NCI-H526 treated with DMSO at 0.1 percent for 48 hours (cell line): ENCODE results near the gene ANKRD2.
"Not testable (repeated sequence)": the region's sequence is repeated elsewhere in the genome, so short reads cannot be mapped to it uniquely, and the experiment has no call there.

Experiments
- DNase-seq: peaks from one replicate; lab custom pipeline; 2025; lab: John Stamatoyannopoulos, UW

The ANKRD2 gene

DNA sequence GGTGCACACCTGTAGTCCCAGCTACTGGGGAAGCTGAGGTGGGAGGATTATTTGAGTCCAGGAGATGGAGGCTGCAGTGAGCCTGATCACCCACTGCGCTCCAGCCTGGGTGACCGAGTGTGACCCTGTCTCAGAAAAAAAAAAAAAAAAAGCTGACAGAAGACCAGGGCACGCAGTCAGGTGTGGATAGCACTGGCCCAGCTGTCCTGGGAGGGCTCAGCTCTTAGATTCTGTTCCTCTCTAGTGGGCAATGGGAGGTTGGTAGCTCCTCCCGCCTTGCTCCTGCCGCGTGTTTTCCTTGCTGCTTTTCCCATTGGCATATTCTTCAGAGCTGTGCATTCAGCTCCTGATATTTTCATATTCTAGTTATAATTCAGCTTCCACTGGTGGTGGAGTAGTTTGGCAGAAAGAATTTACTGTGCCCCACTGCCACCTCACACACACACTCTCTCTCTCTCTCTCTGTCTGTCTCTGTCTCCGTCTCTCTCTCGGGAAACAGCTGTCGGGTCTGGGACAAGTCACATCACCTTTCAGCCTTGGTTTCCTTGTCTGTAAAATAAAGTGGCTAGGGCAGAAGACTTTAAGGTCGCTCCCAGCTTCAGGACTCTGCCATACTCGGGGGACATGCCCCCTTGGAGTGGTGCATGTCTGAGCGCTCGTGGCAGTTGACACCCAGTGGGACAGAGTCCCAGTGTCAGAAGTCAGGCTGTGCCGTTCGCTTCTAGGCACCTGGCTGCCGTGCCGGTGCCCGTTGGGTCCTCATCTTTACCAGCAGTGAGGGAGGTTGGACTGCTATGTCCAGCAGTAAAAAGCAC is 25.9 kb upstream of the ANKRD2 start:
- no peak for DNase-seq

DNA sequence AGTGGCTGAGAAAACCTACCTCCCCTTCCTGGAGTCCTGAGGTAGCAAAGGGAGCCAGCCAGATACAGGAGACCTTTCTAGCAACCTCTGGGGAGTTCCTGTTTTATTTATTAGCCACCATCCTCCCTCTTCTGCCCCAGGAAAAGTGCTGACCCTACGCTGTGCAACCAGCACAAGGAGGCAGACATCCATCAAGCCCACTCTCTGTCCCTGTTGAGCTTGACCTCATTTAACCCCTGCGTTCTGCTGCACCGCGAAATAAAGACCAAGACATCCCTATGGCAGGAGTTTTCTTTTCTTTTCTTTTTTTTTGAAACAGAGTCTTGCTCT is 25.3 kb upstream of the ANKRD2 start:
- no peak for DNase-seq

DNA sequence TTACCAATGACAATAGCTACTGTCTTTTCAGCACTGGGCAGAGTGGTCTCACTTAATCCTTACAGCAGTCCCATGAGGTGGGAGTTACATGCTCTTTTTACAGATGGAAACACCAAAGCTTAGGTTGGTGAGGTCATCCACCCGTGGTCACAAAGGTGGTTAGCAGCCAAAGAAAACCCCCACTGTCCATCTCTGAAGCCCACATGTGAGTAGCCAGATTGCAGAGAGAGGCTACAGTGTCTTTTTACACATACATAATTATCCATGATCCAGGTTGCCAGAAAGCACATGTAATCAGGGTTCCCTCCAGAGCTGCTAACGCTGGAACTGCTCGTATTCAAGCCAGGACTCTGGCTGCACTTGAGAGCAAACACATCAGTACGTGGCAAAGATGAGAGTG is 24.6 kb upstream of the ANKRD2 start:
- no peak for DNase-seq

DNA sequence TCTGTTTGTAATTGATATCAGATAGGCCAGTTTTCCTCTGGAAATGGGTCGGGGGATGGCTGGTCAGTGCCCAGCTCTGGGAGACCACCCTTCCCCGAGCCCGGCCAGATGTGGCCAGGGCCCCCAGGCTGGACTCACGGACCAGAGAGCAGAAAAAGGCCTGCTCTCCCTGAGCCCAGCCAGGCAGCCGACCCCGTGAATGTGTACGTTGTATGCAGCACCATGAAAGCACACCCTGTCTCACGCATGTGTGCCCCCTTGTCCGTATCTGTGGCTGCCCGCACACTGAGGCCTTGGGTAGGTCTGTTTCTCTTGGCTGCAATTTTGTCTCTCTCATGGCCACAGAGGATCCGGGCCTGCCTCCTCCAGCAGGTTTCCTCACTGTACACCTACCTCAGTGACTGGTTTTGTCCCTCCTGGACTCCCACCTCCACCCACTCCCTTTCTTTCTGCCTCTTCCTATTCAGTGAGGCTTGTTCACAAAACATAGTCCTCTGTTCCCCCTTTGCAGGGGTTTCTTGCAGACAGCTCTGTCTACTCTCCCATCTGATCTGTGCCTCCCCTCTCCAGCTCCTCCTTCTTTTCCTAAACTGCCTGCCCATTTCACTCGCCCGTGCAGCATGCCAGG is 23.6 kb upstream of the ANKRD2 start:
- no peak for DNase-seq

DNA sequence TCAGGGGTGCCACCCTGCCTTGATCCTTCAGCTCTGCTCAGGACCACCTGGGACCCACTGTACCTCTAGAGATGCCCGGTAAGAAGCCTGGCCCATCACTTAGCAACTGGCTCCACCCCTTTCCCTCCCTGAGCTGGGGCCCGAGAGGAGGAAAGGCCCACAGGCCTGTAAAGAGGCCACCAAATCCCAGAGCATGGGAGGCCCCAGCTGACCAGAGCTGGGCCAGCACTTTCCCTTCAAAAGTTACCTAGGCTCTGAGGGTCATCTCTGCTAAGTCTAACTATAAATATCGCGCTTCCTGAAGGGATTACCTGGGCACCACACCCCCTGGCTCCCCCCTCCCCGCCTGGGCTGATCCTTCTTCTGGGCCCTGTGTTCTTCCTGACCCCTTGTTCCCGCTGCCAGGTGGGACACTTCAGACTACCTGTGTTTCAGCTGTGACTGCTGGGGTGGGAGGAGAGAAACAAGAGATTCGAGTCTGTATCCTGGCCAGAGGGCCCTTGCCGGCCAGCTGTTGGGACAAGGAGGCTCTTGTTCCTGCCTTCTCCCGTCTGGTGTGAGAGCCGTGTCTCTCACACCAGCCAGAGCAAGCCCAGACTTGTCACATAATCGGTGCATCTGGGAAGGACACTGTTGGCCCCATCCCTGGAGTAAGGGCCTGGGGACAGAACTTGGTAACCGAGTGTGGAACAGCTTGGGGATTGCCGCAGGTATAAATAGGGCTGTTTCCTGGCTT is 22.8 kb upstream of the ANKRD2 start:
- peak; percentile 48 for DNase-seq

DNA sequence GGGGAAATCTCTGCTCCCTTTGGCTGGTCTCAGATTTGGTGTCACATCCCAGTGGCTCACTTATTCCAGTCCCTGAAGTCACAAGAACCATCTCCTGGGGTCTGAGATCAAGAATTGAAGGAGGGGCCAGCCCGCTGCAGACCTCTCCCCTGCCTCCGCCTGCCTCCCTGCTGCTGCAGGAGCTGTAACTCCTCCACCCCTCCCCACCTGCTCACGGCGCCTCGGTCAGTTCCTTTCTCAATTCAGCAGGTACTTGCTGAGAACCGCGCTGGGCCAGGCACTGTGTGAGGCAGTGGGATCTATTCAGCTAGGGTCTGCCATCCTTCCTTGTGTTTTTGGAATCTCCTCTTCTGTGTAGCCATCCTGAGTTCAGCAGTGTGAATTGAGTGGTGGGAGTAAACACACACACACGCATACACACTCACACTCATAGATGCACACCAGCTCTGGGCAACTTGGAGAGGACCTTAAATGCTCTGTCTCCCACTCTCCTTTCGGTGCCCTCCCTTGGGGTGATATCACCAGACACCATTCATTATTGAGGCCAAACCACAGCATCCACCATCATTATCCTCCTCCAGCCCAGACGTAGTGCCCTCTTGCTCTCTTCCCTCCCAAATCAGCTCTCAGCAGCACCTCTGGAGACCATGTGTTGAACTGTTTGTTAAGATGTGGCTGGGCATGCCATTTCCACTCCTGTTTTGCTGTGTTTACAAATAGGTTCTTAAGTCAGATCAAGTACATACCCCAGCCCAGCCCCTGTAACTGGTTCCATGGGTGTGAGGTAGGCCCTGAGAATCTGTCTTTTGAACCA is 22.0 kb upstream of the ANKRD2 start:
- no peak for DNase-seq

DNA sequence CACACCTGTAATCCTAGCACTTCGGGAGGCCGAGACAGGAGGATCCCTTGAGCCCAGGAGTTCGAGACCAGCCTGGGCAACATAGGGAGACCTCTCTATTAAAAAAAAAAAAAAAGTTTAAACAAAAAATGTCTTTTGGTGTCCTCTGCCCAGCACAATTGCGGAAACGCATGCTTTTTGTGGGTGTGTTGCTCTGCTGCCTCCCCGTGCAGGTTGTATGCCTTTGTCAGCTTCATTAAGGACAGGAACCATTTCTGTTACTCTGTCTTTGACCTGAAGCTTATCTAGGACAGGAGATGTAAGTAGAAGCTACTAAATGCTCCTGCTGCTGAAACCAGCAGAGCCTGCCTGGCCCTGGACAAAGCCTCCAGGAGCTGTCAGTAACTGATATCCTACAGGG is 21.3 kb upstream of the ANKRD2 start:
- no peak for DNase-seq

DNA sequence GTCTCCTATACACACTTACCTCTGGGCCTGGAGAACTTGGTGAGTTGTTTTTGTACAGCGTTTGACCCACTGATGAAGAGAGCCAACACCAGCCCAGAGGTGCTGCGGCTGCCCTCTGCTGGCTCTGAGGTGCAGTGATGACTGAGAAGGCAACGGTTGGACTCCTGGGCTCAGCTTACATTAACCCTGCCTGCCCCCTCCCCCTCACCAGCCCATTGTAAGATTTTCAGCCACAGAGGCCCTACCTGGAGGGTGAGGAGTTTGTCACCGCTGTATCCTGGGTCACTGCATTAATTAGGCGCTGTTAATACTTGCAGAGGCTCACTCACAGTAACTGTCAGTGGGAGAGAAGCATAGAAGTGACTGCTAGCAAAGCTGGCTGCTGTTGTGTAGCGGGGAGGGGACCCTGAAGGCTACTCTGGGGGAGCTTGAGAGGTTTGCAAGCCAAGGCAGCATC is 19.0 kb upstream of the ANKRD2 start:
- peak; percentile 42 for DNase-seq

DNA sequence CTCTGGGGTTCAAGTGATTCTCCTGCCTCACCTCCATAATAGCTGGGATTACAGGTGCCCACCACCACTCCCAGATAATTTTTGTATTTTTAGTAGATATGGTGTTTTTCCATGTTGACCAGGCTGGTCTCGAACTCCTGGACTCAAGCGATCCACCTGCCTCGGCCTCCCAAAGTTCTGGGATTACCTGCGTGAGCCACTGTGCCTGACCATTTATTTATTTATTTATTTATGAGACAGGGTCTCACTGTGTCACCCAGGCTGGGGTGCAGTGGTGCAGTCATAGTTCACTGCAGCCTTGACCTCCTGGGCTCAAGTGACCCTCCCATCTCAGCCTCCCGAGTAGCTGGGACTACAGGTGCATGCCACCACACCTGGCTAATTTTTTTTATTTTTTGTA is 18.2 kb upstream of the ANKRD2 start:
- DNase-seq, result not testable (repeated sequence)

DNA sequence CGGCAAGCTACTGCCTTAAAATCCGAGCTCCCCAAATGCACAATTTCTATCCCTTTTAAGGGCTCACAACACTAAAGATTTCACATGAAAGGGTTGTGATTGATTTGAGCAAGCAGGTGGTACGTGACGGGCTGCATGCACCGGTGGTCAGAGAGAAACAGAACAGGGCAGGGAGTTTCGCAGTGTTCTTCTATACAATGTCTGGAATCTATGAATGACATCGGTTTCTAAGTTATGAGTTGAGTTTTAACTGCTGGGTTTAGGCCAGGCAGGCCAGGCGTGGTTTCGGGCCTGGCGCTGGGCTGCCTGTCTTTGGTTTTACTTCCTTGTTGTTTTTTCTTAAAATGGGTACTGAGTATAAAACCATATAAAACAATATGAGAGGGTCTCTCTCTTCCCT is 17.0 kb upstream of the ANKRD2 start:
- DNase-seq, result not testable (repeated sequence)

DNA sequence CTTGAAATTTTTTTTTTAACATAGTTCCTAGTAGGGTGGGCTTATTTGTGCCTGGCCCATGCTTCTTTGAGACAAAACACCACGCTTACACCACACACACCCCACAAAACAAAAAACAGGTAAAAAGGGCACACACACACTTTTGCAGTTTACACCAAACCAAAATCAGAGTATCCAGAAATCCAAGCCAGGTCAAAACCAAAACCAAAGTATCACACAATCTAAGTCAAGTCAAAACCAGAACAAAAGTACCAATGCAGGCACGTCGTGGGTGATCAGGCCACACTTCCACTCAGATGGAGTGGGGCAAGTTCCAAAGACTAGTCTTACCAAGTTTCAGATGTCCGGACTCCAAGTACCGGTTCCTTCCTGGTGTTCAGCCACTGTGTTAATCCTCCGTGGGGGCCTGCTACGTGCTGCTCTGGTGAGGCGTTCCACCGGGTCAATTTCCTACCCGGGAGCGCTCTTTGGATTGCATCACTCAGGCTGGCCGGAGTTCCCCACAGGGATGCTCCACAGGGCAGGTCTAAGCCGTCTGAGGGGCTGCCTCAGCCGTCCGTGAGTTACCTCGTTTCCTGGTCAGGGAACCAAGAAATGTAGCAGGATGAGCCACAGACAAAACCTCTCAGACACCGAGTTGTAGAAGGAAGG is 11.7 kb upstream of the ANKRD2 start:
- DNase-seq, result not testable (repeated sequence)

DNA sequence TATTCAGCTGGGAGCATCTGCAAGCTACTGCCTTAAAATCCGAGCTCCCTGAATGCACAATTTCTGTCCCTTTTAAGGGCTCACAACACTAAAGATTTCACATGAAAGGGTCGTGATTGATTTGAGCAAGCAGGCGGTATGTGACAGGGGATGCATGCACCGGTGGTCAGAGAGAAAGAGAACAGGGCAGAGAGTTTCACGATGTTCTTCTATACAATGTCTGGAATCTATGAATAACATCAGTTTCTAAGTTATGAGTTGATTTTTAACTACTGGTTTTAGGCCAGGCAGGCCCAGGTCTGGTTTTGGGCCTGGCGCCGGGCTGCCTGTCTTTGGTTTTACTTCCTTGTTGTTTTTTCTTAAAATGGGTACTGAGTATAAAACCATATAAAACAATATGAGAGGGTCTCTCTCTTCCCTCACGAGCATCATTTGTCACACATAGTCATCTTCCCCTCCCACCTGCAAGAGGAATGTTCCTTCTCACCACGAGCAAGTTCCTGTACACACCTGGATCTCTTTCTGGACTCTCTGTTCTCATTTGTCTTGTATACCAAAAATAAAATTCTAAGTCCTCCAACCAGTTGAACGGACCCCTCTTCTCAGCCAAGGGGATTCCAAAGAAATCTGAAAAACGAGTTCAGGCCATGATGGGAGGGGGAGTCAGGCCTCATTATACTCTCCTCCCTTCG is 11.0 kb upstream of the ANKRD2 start:
- not testable (repeated sequence) for DNase-seq

DNA sequence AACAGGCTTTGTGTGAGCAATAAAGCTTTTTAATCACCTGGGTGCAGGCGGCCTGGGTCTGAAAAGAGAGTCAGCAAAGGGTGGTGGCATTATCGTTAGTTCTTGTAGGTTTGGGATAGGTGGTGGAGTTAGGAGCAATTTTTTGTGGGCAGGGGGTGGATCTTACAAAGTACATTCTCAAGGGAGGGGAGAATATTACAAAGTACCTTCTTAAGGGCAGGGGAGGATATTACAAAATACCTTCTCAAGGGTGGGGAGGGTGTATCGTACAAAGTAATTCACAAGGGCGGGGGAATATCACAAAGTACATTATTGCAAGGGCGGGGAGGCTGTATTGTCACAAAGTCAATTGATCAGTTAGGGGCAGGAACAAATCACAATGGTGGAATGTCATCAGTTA is 10.2 kb upstream of the ANKRD2 start:
- not testable (repeated sequence) for DNase-seq

DNA sequence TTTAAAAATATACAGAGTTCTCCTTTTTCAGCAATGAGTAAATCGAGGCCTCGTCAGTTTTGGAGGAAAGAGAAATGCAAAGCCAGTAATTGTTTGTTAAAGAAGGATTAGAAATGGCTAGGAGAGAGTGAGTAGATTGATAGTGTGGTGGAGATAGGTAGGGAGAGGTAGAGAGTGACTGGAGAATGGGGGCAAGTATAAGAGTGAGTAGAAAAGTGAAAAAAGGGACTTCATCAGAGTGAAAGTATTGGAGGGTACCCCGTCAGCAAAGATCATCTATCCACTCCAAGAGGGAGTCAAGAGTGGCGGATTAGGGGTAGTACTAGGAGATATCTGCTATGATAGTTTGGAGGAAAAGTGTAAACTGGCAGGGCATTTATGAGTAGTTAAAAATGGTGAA is 9.2 kb upstream of the ANKRD2 start:
- DNase-seq, result no peak

DNA sequence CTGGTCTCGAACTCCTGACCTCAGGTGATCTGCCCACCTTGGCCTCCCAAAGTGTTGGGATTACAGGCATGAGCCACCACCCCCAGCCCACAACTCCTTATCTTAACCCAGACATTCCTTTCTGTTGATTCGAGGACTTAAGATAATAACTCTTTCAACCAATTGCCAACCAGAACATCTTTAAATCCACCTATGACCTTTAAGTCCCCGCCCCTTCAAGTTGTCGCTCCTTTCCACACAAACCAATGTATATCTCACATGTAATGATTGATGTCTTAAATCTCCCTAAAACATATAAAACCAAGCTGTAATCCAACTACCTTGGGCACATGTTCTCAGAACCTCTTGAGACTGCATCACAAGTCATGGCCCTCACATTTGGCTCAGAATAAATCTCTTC is 7.8 kb upstream of the ANKRD2 start:
- no peak for DNase-seq

DNA sequence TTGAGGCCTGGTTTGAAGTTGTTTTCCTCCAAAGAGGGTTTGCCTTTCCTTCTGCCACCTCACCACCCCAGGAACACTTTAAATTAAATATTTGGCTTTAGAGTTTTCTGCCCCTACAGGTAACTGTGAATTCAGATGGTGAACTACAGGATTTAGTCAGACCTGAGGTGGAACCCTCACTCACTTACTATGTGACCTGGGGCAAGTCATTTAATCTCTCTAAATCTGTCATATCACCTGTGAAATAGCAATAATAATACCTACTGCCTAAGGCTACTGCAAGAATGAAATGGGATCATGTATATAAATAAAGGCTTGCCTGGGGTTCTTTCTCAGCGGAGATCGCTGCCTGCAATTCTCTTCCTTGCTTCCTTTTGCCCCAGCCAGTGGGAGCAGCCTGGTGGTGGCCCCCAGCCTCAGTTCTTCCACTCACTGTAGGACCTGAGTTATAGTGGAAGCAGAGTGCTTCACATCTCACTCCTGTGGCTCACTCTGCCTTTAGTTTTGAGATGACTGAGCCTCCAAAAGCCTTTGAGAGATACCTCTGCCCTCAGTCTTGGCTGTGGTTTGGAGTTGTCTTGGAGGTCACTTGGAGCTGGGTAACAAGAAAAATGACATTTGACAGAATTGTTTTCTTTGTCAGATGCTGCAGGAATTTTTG is 6.1 kb upstream of the ANKRD2 start:
- no peak for DNase-seq

DNA sequence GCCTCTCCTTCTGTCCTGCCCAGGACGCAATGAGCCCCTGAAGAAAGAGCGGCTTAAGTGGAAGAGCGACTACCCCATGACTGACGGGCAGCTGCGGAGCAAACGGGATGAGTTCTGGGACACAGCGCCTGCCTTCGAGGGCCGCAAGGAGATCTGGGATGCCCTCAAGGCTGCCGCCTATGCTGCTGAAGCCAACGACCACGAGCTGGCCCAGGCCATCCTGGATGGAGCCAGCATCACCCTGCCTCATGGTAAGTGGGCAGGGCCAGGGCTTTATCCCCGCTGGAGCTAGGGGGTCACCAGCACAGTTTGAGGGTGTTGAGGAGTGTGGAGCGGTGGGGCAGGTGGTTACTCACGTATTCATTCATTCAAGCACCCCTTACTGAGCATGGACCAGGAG is 4.7 kb upstream of the ANKRD2 start:
- DNase-seq, result no peak

DNA sequence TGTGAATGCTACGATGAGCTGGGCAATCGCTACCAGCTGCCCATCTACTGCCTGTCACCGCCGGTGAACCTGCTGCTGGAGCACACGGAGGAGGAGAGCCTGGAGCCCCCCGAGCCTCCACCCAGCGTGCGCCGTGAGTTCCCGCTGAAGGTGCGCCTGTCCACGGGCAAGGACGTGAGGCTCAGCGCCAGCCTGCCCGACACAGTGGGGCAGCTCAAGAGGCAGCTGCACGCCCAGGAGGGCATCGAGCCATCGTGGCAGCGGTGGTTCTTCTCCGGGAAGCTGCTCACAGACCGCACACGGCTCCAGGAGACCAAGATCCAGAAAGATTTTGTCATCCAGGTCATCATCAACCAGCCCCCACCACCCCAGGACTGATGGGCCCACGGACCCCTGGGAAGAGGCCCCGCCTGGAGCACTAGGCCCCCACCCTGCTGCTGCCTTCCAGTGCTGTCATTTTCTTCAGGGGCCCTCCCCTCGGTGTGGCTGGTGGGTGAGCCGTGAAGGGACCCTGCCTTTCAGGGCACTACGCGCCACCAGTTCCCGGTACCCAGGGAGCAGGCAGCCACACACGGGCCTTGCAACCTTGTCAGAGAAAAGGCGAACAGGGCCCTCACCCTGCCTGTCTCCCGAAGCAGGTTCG is 2.3 kb upstream of the ANKRD2 start:
- no peak for DNase-seq

DNA sequence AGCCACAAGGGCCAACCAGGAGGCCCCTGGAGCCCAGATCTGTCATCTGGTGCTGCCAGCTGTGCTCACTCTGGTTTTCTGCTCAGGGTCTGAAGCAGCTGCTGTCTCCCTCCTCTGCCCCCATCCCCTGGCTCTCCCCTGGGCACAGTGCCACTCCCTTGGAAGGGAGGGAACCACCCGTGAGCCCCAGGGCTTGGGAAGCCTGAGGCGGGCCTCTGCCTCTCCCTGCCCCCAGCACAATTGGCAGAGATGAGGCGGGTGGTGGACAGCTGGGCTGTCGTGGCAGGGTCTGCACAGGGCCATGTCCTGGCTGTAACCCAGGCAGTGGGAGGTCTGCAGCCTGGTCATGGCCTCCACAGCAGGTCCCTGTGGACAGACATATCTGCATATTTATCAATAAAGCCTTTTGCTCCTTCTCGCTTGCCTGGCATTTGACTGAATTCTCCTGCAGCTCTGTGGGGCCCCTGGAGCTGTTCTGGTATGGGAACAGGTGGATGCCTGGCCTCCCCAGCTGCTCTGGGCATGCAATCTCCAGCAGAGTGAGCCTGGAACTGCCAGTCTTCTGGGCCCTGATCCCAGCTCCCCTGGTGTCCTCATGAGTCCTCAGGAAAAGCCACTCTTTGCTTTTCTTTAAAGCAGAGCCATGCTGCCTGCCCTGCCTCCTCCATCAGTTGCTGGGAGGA is 1.6 kb upstream of the ANKRD2 start:
- no peak for DNase-seq
